Measurements from ENCODE around the gene HELQ.

GRCh38 chr4:83440899-83441298, 14.7 kb downstream of the HELQ start:
- TF ChIP-seq, protein P1, sequence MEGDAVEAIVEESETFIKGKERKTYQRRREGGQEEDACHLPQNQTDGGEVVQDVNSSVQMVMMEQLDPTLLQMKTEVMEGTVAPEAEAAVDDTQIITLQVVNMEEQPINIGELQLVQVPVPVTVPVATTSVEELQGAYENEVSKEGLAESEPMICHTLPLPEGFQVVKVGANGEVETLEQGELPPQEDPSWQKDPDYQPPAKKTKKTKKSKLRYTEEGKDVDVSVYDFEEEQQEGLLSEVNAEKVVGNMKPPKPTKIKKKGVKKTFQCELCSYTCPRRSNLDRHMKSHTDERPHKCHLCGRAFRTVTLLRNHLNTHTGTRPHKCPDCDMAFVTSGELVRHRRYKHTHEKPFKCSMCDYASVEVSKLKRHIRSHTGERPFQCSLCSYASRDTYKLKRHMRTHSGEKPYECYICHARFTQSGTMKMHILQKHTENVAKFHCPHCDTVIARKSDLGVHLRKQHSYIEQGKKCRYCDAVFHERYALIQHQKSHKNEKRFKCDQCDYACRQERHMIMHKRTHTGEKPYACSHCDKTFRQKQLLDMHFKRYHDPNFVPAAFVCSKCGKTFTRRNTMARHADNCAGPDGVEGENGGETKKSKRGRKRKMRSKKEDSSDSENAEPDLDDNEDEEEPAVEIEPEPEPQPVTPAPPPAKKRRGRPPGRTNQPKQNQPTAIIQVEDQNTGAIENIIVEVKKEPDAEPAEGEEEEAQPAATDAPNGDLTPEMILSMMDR (conservative IDR thresholded peaks at IDR 0.05 in 1 of 2, IDR thresholded peaks at IDR 0.05 in 1 of 2; ENCODE audit: extremely low read depth in 1 of 2, insufficient read depth in 1 of 2, low read depth in 1 of 2, low read length in 2 of 2): no peak
- no peak for TF ChIP-seq EZH2 (IDR thresholded peaks at IDR 0.05; ENCODE audit: borderline replicate concordance, low read length)

All from mammary epithelial cell (primary cell).